CD14-positive monocyte (primary cell): Measurements from ENCODE around the gene STAP1. TPM values are rescaled to one million over a fixed set of nuclear protein-coding genes. Genes with fewer than 3 reads are reported as not detected.
A peak's percentile ranks its signal among the peaks of the same experiment; 100 is the strongest.

ENCODE experiments used
- DNase-seq, 3 donors: peaks; one replicate each; pipeline ENCODE4 v3.0.0-alpha.2; 2011 to 2022
- H2AFZ ChIP-seq: 2 replicates; pipeline ENCODE4 v1.6.0; 2012; ENCODE audit warnings: mild to moderate bottlenecking, low read depth, low read length, inconsistent platforms; ENCODE audit not compliant: insufficient read depth, poor library complexity, severe bottlenecking
- H3K27ac ChIP-seq, 2 donors: 1 replicate in 1 of 2; 2 replicates in 1 of 2; pipeline ENCODE4 v1.5.1; 2012 to 2013; ENCODE audit warnings: low read length in 2 of 2, control low read depth in 1 of 2, inconsistent platforms in 1 of 2, low read depth in 1 of 2, mild to moderate bottlenecking in 1 of 2
- H3K27me3 ChIP-seq, 2 donors: one replicate each; pipeline versions ENCODE4 v1.6.0 to v1.6.1; 2011 to 2013; ENCODE audit warnings: low read length in 2 of 2; ENCODE audit not compliant: control insufficient read depth in 2 of 2, insufficient read depth in 2 of 2
- H3K36me3 ChIP-seq, 2 donors: replicated peaks in 1 of 2; 1 replicate in 1 of 2; 2 replicates in 1 of 2; pipeline versions ENCODE4 v1.5.1 to v1.6.1; 2012 to 2013; ENCODE audit warnings: low read length in 2 of 2, control low read depth in 1 of 2, inconsistent platforms in 1 of 2, mild to moderate bottlenecking in 1 of 2; ENCODE audit not compliant: insufficient read depth in 2 of 2, control insufficient read depth in 1 of 2
- H3K4me1 ChIP-seq, 2 donors: 1 replicate in 1 of 2; 2 replicates in 1 of 2; pipeline versions ENCODE4 v1.5.1 to v1.6.1; 2012 to 2013; ENCODE audit warnings: low read length in 2 of 2, control low read depth in 1 of 2, inconsistent platforms in 1 of 2, mild to moderate bottlenecking in 1 of 2, moderate library complexity in 1 of 2; ENCODE audit not compliant: insufficient read depth in 2 of 2, control insufficient read depth in 1 of 2
- H3K4me2 ChIP-seq: replicated peaks from 2 replicates; pipeline ENCODE3; 2012; ENCODE audit warnings: low read length, moderate library complexity, mild to moderate bottlenecking; ENCODE audit not compliant: poor library complexity, severe bottlenecking; ENCODE audit errors: extremely low read depth
- H3K4me3 ChIP-seq, 3 experiments: fragments of 200-600 bp in 1 of 3; sonication (generic) in 1 of 3; replicated peaks in 1 of 3; 1 replicate in 2 of 3; 2 replicates in 1 of 3; pipeline ENCODE4 v1.5.1; 2011 to 2013; ENCODE audit warnings: low read length in 3 of 3, mild to moderate bottlenecking in 3 of 3, control low read depth in 2 of 3, low read depth in 2 of 3, inconsistent platforms in 1 of 3, moderate library complexity in 1 of 3
- H3K79me2 ChIP-seq: 2 replicates; pipeline ENCODE4 v1.6.0; 2012; ENCODE audit warnings: mild to moderate bottlenecking, control low read depth, inconsistent platforms, low read length, moderate library complexity; ENCODE audit not compliant: insufficient read depth
- H3K9ac ChIP-seq: 2 replicates; pipeline ENCODE4 v1.6.0; 2017; ENCODE audit warnings: low read length, mild to moderate bottlenecking; ENCODE audit not compliant: insufficient read depth, poor library complexity, severe bottlenecking
- H3K9me3 ChIP-seq, 2 donors: replicated peaks in 1 of 2; 1 replicate in 1 of 2; 2 replicates in 1 of 2; pipeline versions ENCODE4 v1.5.1 to v1.6.1; 2012 to 2013; ENCODE audit warnings: low read length in 2 of 2, control low read depth in 1 of 2; ENCODE audit not compliant: control insufficient read depth in 1 of 2, insufficient read depth in 1 of 2
- H4K20me1 ChIP-seq: 2 replicates; pipeline ENCODE4 v1.6.0; 2012; ENCODE audit warnings: mild to moderate bottlenecking, low read length, control low read depth, moderate library complexity; ENCODE audit not compliant: insufficient read depth
- H3K27ac Mint-ChIP-seq, 7 donors: one replicate each; pipeline ENCODE4 v1.8.0; 2020; ENCODE audit warnings: mild to moderate bottlenecking in 7 of 7, mixed read lengths in 7 of 7, moderate library complexity in 6 of 7, inconsistent platforms in 2 of 7
- H3K27me3 Mint-ChIP-seq, 3 donors: one replicate each; pipeline ENCODE4 v1.8.0; 2021 to 2022; ENCODE audit warnings: low read depth in 3 of 3, mild to moderate bottlenecking in 3 of 3, mixed read lengths in 3 of 3, moderate library complexity in 3 of 3, inconsistent platforms in 1 of 3
- H3K36me3 Mint-ChIP-seq, 2 donors: one replicate each; pipeline ENCODE4 v1.8.0; 2020; ENCODE audit warnings: mixed read lengths in 2 of 2, inconsistent platforms in 1 of 2, mild to moderate bottlenecking in 1 of 2
- H3K4me1 Mint-ChIP-seq: one replicate; pipeline ENCODE4 v1.8.0; 2020; ENCODE audit warnings: mild to moderate bottlenecking, mixed read lengths
- H3K4me3 Mint-ChIP-seq, 2 donors: one replicate each; pipeline ENCODE4 v1.8.0; 2020; ENCODE audit warnings: mild to moderate bottlenecking in 2 of 2, mixed read lengths in 2 of 2, moderate library complexity in 1 of 2
- H3K9me3 Mint-ChIP-seq, 7 donors: one replicate each; pipeline ENCODE4 v1.8.0; 2020 to 2022; ENCODE audit warnings: mixed read lengths in 7 of 7, mild to moderate bottlenecking in 6 of 7, moderate library complexity in 6 of 7, inconsistent platforms in 2 of 7
- CTCF ChIP-seq: fragments of 200-600 bp; IDR thresholded peaks from one replicate; pipeline ENCODE4 v1.8.0; 2022; ENCODE audit warnings: antibody characterized with exemption, mild to moderate bottlenecking
- WGBS: methylation state at CpG from one replicate; pipeline ENCODE4 v1.1.5; 2013; ENCODE audit warnings: missing lambda C conversion rate; ENCODE audit not compliant: insufficient coverage; 5-methylcytosine and 5-hydroxymethylcytosine counted together
- intact Hi-C, 2 donors: fragments of 100-400 bp; cut with micrococcal nuclease; formaldehyde crosslinking; loops; one replicate each; pipeline versions ENCODE4 v1.15.0 to v1.15.1; 2023
- polyA plus RNA-seq, 3 donors: library from polyadenylated mRNA; depleted of rRNA in 1 of 3; unstranded in 2 of 3; stranded (reverse) in 1 of 3; fragments of 300-500 nt in 2 of 3; fragments of >200 nt in 1 of 3; fragmentation: Illumina TruSeq in 2 of 3; gene quantifications; 1 replicate in 2 of 3; 2 replicates in 1 of 3; pipeline ENCODE4 v1.2.3, GENCODE V29; 2012 to 2021

Gene STAP1
- polyA plus RNA-seq, 3 donors, result 0.13 to 0.14 TPM; not detected in 1

- no peak for DNase-seq
- no peaks in the 10 kb centered on the region for H3K36me3 ChIP-seq
- H3K27ac ChIP-seq, result no peak overlapping the region
- Mint-ChIP-seq H3K27me3 (no peaks in the 10 kb centered on the region), H3K9me3 (peaks cover 0 to 2% (median 0%) of the 10 kb centered on the region in 7 donors), H3K4me1 (peaks cover 29% of the 10 kb centered on the region), H3K36me3 (no peaks in the 10 kb centered on the region), H3K4me3 (no peak overlapping the region), H3K27ac (no peak overlapping the region)
- H4K20me1 ChIP-seq, result no peaks in the 10 kb centered on the region
- peaks cover 9 to 13% of the 10 kb centered on the region in 2 donors for H3K4me1 ChIP-seq
- H3K9ac ChIP-seq, result no peak overlapping the region
- H2AFZ ChIP-seq, result no peak overlapping the region
- H3K4me3 ChIP-seq, result no peak overlapping the region
- H3K27me3 ChIP-seq, result no peaks in the 10 kb centered on the region
- no peak overlapping the region for H3K4me2 ChIP-seq
- no peaks in the 10 kb centered on the region for H3K9me3 ChIP-seq
- TF ChIP-seq CTCF, result no peak
- no peaks in the 10 kb centered on the region for H3K79me2 ChIP-seq
- no CpG with 5 or more reads among the region's 3 CpGs for WGBS
- intact Hi-C loops, result no loop called here
Observed at GRCh38 chr4:67554096-67554495, 4.4 kb upstream of the STAP1 start.

- Histone ChIP-seq H3K9ac (no peak overlapping the region), H3K4me3 (no peak overlapping the region), H3K79me2 (no peaks in the 10 kb centered on the region), H3K4me1 (peaks cover 9 to 13% of the 10 kb centered on the region in 2 donors), H3K36me3 (no peaks in the 10 kb centered on the region), H4K20me1 (no peaks in the 10 kb centered on the region), H3K27ac (no peak overlapping the region), H3K27me3 (no peaks in the 10 kb centered on the region), H2AFZ (peak overlapping the region; percentile 24), H3K4me2 (no peak overlapping the region), H3K9me3 (no peaks in the 10 kb centered on the region)
- H3K27me3 Mint-ChIP-seq, result no peaks in the 10 kb centered on the region
- H3K9me3 Mint-ChIP-seq, result peaks cover 0 to 2% (median 0%) of the 10 kb centered on the region in 7 donors
- DNase-seq, result no peak
- H3K27ac Mint-ChIP-seq, result no peak overlapping the region
- peaks cover 32% of the 10 kb centered on the region for H3K4me1 Mint-ChIP-seq
- H3K4me3 Mint-ChIP-seq, result no peak overlapping the region
- no peak for TF ChIP-seq CTCF
- no CpG with 5 or more reads among the region's 3 CpGs for WGBS
- H3K36me3 Mint-ChIP-seq, result no peaks in the 10 kb centered on the region
- intact Hi-C loops, result no loop called here
Observed at GRCh38 chr4:67555447-67555846, 3.1 kb upstream of the STAP1 start.
